GM19193 (cell line): ENCODE data around the gene MELTF.

ENCODE experiments used
- POLR2A ChIP-seq: IDR thresholded peaks from 4 replicates; pipeline ENCODE4 v1.6.1; 2011; ENCODE audit not compliant: insufficient read depth, insufficient read length; ENCODE audit errors: extremely low read depth

Gene MELTF

GRCh38 chr3:197006860-197007259, 22.8 kb downstream of the MELTF start:
- no peak for TF ChIP-seq POLR2A

DNA sequence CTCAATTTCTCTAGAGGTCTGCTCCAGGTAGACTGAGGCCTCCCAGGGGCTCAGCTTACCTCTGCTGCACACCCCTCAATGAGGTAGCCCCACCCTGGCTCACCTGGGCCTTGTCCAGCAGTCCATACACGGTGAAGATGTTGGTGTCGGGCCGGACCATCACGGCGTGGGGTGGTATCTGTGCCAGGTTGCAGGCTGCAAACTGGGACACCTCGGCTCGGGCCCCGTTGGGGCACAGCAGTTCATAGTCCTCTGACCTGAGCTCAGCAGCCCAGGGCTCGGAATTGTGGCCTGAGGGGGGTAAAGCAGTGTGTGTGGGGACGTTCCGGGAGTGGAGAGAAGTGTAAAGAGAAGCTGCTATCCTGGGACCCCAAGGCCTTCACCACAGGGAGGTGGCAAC, 23.2 kb downstream of the MELTF start:
- TF ChIP-seq POLR2A = no peak

GRCh38 chr3:197003461-197004385, 25.9 kb downstream of the MELTF start:
- no peak for TF ChIP-seq POLR2A

DNA sequence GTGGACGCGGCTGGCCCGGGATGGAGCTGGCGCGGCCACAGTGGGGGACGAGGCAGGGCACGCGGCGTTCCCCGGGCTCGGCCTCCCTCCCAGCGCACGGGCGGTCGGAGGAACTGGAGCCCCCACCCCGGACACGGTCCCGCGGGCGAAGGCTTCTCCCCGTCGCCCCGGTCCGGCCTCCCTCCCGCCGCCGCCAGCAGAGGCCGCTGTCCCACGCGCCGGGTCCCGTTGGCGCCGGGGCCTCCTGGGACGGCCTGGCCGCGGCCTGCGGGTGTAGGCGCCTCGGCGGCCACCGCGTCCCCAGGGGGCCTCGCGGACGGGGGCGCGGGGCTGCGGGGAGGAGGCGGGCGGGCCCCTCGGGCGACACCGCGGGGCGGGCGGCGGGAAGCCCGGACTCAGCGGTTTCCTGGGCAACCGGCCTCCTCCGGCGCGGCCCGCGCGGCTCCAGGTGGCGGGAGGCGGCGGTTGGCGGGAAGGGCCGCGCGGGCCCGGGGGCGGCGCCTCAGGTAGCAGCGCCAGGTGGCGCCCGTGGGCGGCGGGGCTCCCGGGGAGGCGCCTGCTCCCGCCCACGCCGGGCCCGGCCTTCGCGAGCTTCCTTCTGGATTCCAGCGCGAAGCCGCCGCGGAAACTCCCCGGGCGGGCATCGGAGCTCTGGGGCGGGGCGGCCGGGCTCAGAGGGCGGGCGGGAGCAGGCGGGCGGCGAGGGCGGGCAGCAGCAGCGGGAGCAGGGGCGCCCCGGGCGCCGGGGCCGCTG, 26.7 kb downstream of the MELTF start:
- peak; percentile 33 for TF ChIP-seq POLR2A

GRCh38 chr3:197001972-197002700, 27.5 kb downstream of the MELTF start:
- TF ChIP-seq POLR2A = no peak

DNA sequence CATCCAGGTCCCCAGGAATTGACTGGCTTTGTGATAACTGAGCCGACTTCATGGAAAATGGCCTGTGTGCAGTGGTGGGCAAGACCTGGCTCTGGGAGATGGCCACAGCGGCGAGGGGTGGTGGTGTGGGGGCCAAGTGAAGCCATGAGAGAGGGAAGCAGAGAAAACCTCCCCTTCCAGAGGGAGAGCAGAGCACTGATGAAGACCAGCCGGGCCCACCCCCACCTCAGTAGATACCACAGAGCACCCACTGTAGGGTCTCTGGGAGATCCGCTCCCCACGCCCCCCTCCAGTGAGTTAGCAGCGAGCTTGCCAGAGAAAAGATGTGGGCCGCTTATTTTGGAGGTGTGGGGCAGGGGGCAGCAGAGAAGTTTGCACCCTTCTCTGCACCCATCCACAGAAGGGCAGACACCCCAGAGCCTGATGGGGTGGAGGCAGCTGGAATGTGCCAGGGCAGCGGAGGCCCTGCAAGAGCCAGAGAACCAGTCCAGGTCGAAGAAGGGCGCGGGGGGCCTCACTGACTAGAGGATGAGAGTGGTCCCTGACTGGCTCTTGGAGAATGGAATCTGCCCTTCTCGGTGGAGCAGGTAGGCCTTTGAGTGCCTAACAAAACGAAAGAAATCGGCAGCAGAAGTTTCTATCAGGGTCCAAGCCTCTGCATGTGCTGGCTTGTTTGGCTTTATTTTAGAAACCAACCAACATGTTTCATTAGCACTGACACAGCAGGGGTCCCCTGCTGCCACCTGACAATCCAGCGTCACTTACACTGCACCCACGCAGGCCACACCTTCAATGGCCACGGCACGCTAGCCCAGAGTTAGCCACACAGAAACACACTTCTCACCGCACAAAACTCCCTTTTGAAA, 28.3 kb downstream of the MELTF start:
- TF ChIP-seq POLR2A = no peak

GRCh38 chr3:197000211-197000610, 29.4 kb downstream of the MELTF start:
- TF ChIP-seq POLR2A = no peak

DNA sequence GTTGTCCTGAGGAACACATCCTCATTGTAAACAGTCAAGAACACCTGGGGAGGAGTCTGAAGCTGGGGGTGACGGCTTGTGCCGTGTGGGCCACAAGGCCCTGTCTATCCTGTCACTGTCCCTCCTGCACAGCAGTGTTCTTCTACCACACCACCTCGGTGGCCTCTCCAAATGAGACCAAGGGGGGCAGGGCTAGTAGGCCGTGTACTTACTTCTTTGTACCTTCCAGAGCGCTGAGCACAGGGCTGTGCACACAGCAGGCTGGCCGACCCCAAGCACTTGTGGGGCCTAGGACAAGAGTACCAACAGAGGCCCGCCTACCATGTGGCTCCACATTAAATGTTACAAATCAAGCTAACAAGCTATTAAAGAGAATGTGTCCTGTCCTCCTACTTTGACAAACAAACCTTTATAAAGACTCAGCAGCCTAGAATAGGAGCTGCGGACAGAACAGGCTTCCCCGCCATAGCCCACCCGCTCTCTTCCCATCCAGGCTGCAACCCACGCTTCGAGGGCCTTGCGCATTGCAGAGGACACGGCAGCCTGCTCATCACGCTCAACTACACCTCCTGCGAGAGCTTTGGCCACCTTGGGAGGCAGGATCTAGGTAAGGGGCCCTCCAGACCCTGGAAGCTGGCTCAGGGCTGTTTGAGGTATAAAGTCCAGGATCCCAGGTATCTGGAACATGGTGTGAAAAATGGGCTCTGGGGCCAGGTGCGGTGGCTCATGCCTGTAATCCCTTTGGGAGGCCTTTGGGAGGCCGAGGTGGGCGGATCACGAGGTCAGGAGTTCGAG, 30.5 kb downstream of the MELTF start:
- TF ChIP-seq POLR2A = no peak

DNA sequence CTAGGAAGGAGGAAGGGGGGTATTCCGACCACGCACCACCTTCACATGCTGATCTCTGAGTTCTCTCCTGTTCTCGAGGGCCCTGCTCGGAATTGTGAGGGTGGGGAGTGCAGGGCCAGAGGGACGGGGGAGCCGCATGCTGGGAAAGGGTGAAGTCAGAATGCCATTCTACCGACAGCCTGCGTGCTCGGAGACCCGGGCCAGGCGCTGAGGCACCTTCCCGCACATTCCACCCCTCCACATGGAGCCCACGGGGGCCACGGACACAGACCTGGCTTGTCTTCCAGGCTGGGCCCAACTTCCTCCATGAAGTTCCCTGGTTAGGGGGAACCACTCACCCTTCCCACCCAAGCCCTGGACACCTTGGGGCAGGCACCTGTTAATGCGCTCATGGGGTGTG, 32.3 kb downstream of the MELTF start:
- TF ChIP-seq POLR2A = no peak

GRCh38 chr3:196996454-196997265, 33.0 kb downstream of the MELTF start:
- TF ChIP-seq POLR2A = no peak

DNA sequence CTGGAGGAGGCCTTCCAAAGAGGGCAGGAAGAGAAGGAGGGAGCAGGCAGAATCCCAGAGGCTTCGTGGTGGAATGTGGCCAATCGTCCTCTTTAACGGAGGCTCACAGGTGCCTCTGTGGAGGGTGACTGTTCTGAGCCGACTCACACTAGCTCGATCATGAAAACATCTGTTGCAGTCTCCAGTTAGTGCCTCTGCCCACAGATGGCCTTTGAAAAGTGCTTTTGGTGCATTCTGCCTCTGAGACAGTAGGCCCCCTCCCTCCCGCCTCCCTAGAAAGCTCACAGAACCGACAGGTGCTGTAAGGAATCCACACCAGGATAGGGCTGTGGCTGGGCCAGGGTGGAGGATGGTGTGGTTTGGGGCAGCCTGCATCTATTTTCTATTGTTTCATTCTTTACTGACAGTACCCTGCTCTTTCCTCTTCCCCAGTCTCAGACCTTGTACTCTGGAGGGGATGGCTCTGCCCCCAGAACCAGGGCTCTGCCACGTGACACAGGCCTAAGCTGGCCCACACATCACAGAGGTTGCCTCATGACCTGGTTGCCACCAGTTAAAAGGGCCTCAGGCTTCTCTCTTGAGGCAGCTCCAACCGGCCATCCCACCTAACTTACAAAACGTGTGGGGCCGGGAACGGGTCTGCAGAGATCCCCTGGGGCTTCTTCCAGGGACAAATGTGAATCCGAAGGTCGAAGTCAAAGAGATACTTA, 33.8 kb downstream of the MELTF start:
- no peak for TF ChIP-seq POLR2A

DNA sequence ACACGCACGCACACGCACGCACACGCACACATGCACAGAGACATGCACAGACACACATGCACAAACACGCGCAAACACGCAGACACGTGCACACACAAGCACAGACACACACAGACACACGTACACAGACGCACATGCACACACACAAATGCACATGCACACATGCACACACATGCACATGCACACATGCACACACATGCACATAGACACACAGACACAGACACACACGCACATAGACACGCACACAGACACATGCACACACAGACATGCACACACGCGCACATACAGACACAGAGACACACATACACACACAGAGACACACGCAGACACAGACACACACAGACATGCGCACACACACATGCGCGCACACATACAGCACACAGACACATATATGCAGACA, 34.6 kb downstream of the MELTF start:
- no peak for TF ChIP-seq POLR2A

DNA sequence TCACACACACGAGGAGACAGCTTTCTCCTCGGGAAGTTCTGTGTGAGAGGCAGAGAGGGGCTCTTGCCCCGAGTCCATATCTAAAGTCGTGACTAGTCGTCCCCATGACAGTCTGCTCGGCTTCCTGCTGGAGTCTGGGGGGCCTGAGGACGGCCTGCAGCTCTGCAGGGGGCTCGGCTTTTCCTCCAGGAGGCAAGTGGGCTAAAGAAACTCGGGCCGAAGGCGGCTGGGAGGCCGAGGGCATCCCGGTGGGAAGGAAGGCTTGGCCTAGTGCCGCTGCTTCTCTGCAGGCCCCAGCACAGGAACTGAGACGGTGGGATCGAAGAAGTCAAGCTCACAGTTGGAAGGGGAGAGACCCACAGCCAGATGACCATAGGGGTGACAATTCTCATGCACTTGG, 35.6 kb downstream of the MELTF start:
- TF ChIP-seq POLR2A = no peak
